ENCODE results near the gene GP1BA. TPM values are rescaled to one million over a fixed set of nuclear protein-coding genes. Genes with fewer than 3 reads are reported as not detected.

GP1BA gene
- total and polyA plus RNA-seq, 2 donors (not counting 3 experiments of a cell fraction or from before 2014, with no cell fraction given) = not detected

GRCh38 chr17:4942760-4943508, 10.9 kb downstream of the GP1BA start:
- intact Hi-C loops (cut with micrococcal nuclease) = no loop called here
- no peak for DNase-seq (ENCODE audit: low read depth, low spot score)

More at GRCh38 chr17:4942760-4943508, 10.9 kb downstream of the GP1BA start:
- Histone ChIP-seq H3K4me1 (ENCODE audit: control insufficient read depth, extremely low read depth, insufficient read depth, low read length) (peaks cover 37% of the 10 kb centered on the region), H4K20me1 (replicated peaks; ENCODE audit: control insufficient read depth, extremely low read depth, insufficient read depth, low read length) (no peaks in the 10 kb centered on the region), H3K9me1 (replicated peaks; ENCODE audit: control insufficient read depth, extremely low read depth, insufficient read depth, low read length) (no peaks in the 10 kb centered on the region), H3K27ac (ENCODE audit: insufficient read depth, low read depth, low read length) (no peak overlapping the region), H3K79me2 (ENCODE audit: control insufficient read depth, insufficient read depth, low read length) (peaks cover 89% of the 10 kb centered on the region), H3K27me3 (ENCODE audit: control insufficient read depth in 2 of 2, insufficient read depth in 2 of 2, low read length in 2 of 2) (no peaks in the 10 kb centered on the region), H2AFZ (ENCODE audit: low read depth, low read length) (no peak overlapping the region), H3K36me3 (ENCODE audit: control insufficient read depth in 2 of 2, extremely low read depth in 1 of 2, insufficient read depth in 2 of 2, low read length in 2 of 2) (peaks cover 15 to 32% of the 10 kb centered on the region in 2 experiments), H3K4me2 (ENCODE audit: insufficient read depth, low read length) (no peak overlapping the region), H3K9ac (replicated peaks; ENCODE audit: extremely low read depth, insufficient read depth, low read length) (no peak overlapping the region), H3K9me3 (replicated peaks; ENCODE audit: control insufficient read depth, insufficient read depth, low read length) (no peaks in the 10 kb centered on the region), H3K4me3 (replicated peaks in 1 of 3; ENCODE audit: insufficient read depth in 1 of 3, low read depth in 1 of 3, low read length in 3 of 3) (no peak overlapping the region)
- TF ChIP-seq CTCF (IDR thresholded peaks at IDR 0.05; ENCODE audit: extremely low read depth in 1 of 2, insufficient read depth in 1 of 2, low read depth in 1 of 2, low read length in 2 of 2) (no peak), POLR2AphosphoS5 (IDR thresholded peaks at IDR 0.05; ENCODE audit: insufficient read depth, low read depth, low read length) (peak; percentile 62), JUN (IDR thresholded peaks at IDR 0.05; ENCODE audit: borderline replicate concordance, insufficient read depth, insufficient read length, low read depth) (no peak), POLR2A (IDR thresholded peaks at IDR 0.05; ENCODE audit: low read depth, low read length) (peak; percentile 64)
- BruUV-seq (replicated peaks) = no TSS peak
- dilution Hi-C loops (cut with MboI; ENCODE audit: extremely low pct_ligation_motif_present, low sequenced_read_pairs) = no loop called here
- POLR2A ChIA-PET = no interaction called here
- CTCF ChIA-PET = no interaction called here
- FAIRE-seq = no peak
